SW480 (cell line): ENCODE data around the gene ADGRV1.
A peak's percentile ranks its signal among the peaks of the same experiment; 100 is the strongest.
"Not testable (repeated sequence)": the region's sequence is repeated elsewhere in the genome, so short reads cannot be mapped to it uniquely, and the experiment has no call there.

Experiments
- DNase-seq: peaks from one replicate; pipeline ENCODE4 v3.0.0-alpha.2; 2016; ENCODE audit warnings: low spot score

Gene ADGRV1

GRCh38 chr5:90593083-90593482, 34.5 kb downstream of the ADGRV1 start:
- DNase-seq: not testable (repeated sequence)

- not testable (repeated sequence) for DNase-seq
Observed at GRCh38 chr5:90595766-90596165, 37.2 kb downstream of the ADGRV1 start.

- DNase-seq: no peak
Observed at GRCh38 chr5:90598293-90598692, 39.7 kb downstream of the ADGRV1 start.

GRCh38 chr5:90600307-90600706, 41.7 kb downstream of the ADGRV1 start:
- DNase-seq: not testable (repeated sequence)

GRCh38 chr5:90601468-90601867, 42.9 kb downstream of the ADGRV1 start:
- no peak for DNase-seq

- no peak for DNase-seq
Observed at GRCh38 chr5:90602681-90603080, 44.1 kb downstream of the ADGRV1 start.

- peak; percentile 21 for DNase-seq
Observed at GRCh38 chr5:90606539-90606938, 47.9 kb downstream of the ADGRV1 start.

GRCh38 chr5:90612919-90613318, 54.3 kb downstream of the ADGRV1 start:
- no peak for DNase-seq

GRCh38 chr5:90613459-90613858, 54.9 kb downstream of the ADGRV1 start:
- no peak for DNase-seq

- no peak for DNase-seq
Observed at GRCh38 chr5:90613918-90614504, 55.4 kb downstream of the ADGRV1 start.

GRCh38 chr5:90615355-90615754, 56.8 kb downstream of the ADGRV1 start:
- no peak for DNase-seq

GRCh38 chr5:90618071-90618470, 59.5 kb downstream of the ADGRV1 start:
- DNase-seq: peak; percentile 4

- not testable (repeated sequence) for DNase-seq
Observed at GRCh38 chr5:90619762-90620161, 61.2 kb downstream of the ADGRV1 start.

GRCh38 chr5:90621848-90622247, 63.3 kb downstream of the ADGRV1 start:
- no peak for DNase-seq

- DNase-seq: no peak
Observed at GRCh38 chr5:90626493-90626892, 67.9 kb downstream of the ADGRV1 start.

- DNase-seq: no peak
Observed at GRCh38 chr5:90628492-90628891, 69.9 kb downstream of the ADGRV1 start.

GRCh38 chr5:90632791-90633190, 74.2 kb downstream of the ADGRV1 start:
- DNase-seq: no peak

- no peak for DNase-seq
Observed at GRCh38 chr5:90636948-90637347, 78.4 kb downstream of the ADGRV1 start.

- DNase-seq: no peak
Observed at GRCh38 chr5:90637731-90638130, 79.1 kb downstream of the ADGRV1 start.

GRCh38 chr5:90638878-90639277, 80.3 kb downstream of the ADGRV1 start:
- no peak for DNase-seq

GRCh38 chr5:90640484-90641059, 82.0 kb downstream of the ADGRV1 start:
- no peak for DNase-seq

- DNase-seq: no peak
Observed at GRCh38 chr5:90641528-90641927, 82.9 kb downstream of the ADGRV1 start.

- no peak for DNase-seq
Observed at GRCh38 chr5:90642706-90643229, 84.2 kb downstream of the ADGRV1 start.

GRCh38 chr5:90644132-90644531, 85.5 kb downstream of the ADGRV1 start:
- no peak for DNase-seq
